ENCODE results near the gene HELZ. TPM values are rescaled to one million over a fixed set of nuclear protein-coding genes. Genes with fewer than 3 reads are reported as not detected.

HELZ gene
- total and polyA plus RNA-seq, 7 donors: 1.8 to 55.7 (median 30.8) TPM

- WGBS, 3 donors: 76 to 89% (median 81%) methylated on average over 11 of the region's 11 CpGs
- TF ChIP-seq CTCF (IDR thresholded peaks at IDR 0.05): no peak
- Histone ChIP-seq H3K36me3 (ENCODE audit: insufficient read depth in 1 of 2, low read depth in 1 of 2) (no peaks in the 10 kb centered on the region), H3K27me3 (ENCODE audit: insufficient read depth in 3 of 3, low read length in 2 of 3) (no peaks in the 10 kb centered on the region), H3K27ac (no peak overlapping the region), H3K4me1 (no peaks in the 10 kb centered on the region), H3K9me3 (no peaks in the 10 kb centered on the region), H3K4me3 (no peak overlapping the region)
- no peak for ATAC-seq
- intact Hi-C loops (cut with DNase I): no loop called here
- peak in 1 of 2 donors; percentile 17 for DNase-seq
Observed at GRCh38 chr17:67035131-67036083, 209.6 kb downstream of the HELZ start.

- 70 to 83% (median 79%) methylated on average over 9 of the region's 9 CpGs for WGBS, 3 donors
- Histone ChIP-seq H3K36me3 (ENCODE audit: insufficient read depth in 1 of 2, low read depth in 1 of 2) (no peaks in the 10 kb centered on the region), H3K4me3 (no peak overlapping the region), H3K4me1 (no peaks in the 10 kb centered on the region), H3K27me3 (ENCODE audit: insufficient read depth in 3 of 3, low read length in 2 of 3) (no peaks in the 10 kb centered on the region), H3K27ac (no peak overlapping the region), H3K9me3 (no peaks in the 10 kb centered on the region)
- TF ChIP-seq CTCF (IDR thresholded peaks at IDR 0.05): no peak
- intact Hi-C loops (cut with DNase I): no loop called here
- DNase-seq: peak in 1 of 2 donors; percentile 32
- peak in 1 of 4 donors; percentile 33 for ATAC-seq
Observed at GRCh38 chr17:67033613-67034012, 211.4 kb downstream of the HELZ start.

- 87 to 95% (median 92%) methylated on average over 13 of the region's 13 CpGs for WGBS, 3 donors
- TF ChIP-seq CTCF (IDR thresholded peaks at IDR 0.05): no peak
- H3K4me3 ChIP-seq: no peak overlapping the region
- intact Hi-C loops (cut with DNase I): no loop called here
- no peak overlapping the region for H3K27ac ChIP-seq
- no peaks in the 10 kb centered on the region for H3K4me1 ChIP-seq
- DNase-seq (peak in 1 of 2 donors; percentile 42), ATAC-seq (no peak)
- no peaks in the 10 kb centered on the region for H3K27me3 ChIP-seq (ENCODE audit: insufficient read depth in 3 of 3, low read length in 2 of 3)
- no peaks in the 10 kb centered on the region for H3K9me3 ChIP-seq
- no peaks in the 10 kb centered on the region for H3K36me3 ChIP-seq (ENCODE audit: insufficient read depth in 1 of 2, low read depth in 1 of 2)
Observed at GRCh38 chr17:67032985-67033384, 212.0 kb downstream of the HELZ start.

GRCh38 chr17:67032382-67032781 is 212.6 kb downstream of the HELZ start:
- no peak overlapping the region for H3K27ac ChIP-seq
- ATAC-seq (no peak), DNase-seq (peak in 1 of 2 donors; percentile 50)
- no peaks in the 10 kb centered on the region for H3K36me3 ChIP-seq (ENCODE audit: insufficient read depth in 1 of 2, low read depth in 1 of 2)
- H3K9me3 ChIP-seq: no peaks in the 10 kb centered on the region
- no peaks in the 10 kb centered on the region for H3K4me1 ChIP-seq
- TF ChIP-seq CTCF (IDR thresholded peaks at IDR 0.05): no peak
- H3K27me3 ChIP-seq (ENCODE audit: insufficient read depth in 3 of 3, low read length in 2 of 3): no peaks in the 10 kb centered on the region
- no peak overlapping the region for H3K4me3 ChIP-seq
- WGBS, 3 donors: 91% methylated on average over 14 of the region's 14 CpGs
- intact Hi-C loops (cut with DNase I): no loop called here
